Naive thymus-derived CD4-positive, alpha-beta T cell (primary cell): ENCODE data around the gene HSD17B13. TPM values are rescaled to one million over a fixed set of nuclear protein-coding genes. Genes with fewer than 3 reads are reported as not detected.

Source experiments
- ATAC-seq: fragments of 150-1000 bp; cut with Tn5 transposase; 2 replicates; pipeline ENCODE4 v1.10.0; 2021; ENCODE audit warnings: mild to moderate bottlenecking, moderate library complexity
- CTCF ChIA-PET: fragments of 350-600 bp; sonication (Branson Sonifier 250); formaldehyde crosslinking; loops from one replicate; lab custom pipeline; 2021; ENCODE audit warnings: antibody characterized with exemption; lab: Charles Lee
- POLR2A ChIA-PET: fragments of 350-600 bp; sonication (Branson Sonifier 250); formaldehyde crosslinking; loops from one replicate; lab custom pipeline; 2021; ENCODE audit warnings: antibody characterized with exemption, inconsistent platforms; lab: Charles Lee
- DNase-seq, 9 donors: peaks; one replicate each; pipeline versions ENCODE4 v3.0.0 to v3.0.0-alpha.2; 2020 to 2022; ENCODE audit warnings: mixed read lengths in 1 of 9
- H3K27ac ChIP-seq: one replicate; pipeline ENCODE4 v1.7.0; 2013; ENCODE audit warnings: mild to moderate bottlenecking, low read depth, low read length, moderate library complexity
- H3K27me3 ChIP-seq, 2 donors: one replicate each; pipeline ENCODE4 v1.7.0; 2013; ENCODE audit warnings: low read length in 2 of 2, mild to moderate bottlenecking in 2 of 2, moderate library complexity in 2 of 2; ENCODE audit not compliant: control insufficient read depth in 2 of 2, insufficient read depth in 2 of 2
- H3K36me3 ChIP-seq, 3 experiments: 1 replicate in 2 of 3; 2 replicates in 1 of 3; pipeline ENCODE4 v1.7.0; 2013; ENCODE audit warnings: low read length in 3 of 3, mild to moderate bottlenecking in 3 of 3, moderate library complexity in 1 of 3; ENCODE audit not compliant: insufficient read depth in 3 of 3, control insufficient read depth in 2 of 3
- H3K4me1 ChIP-seq, 2 donors: one replicate each; pipeline ENCODE4 v1.7.0; 2013; ENCODE audit warnings: low read length in 2 of 2, mild to moderate bottlenecking in 2 of 2, moderate library complexity in 1 of 2; ENCODE audit not compliant: control insufficient read depth in 2 of 2, insufficient read depth in 2 of 2
- H3K4me3 ChIP-seq: 2 replicates; pipeline ENCODE4 v1.7.0; 2013; ENCODE audit warnings: mild to moderate bottlenecking, low read length
- H3K9me3 ChIP-seq, 3 experiments: 1 replicate in 2 of 3; 2 replicates in 1 of 3; pipeline ENCODE4 v1.7.0; 2013; ENCODE audit warnings: low read length in 3 of 3; ENCODE audit not compliant: control insufficient read depth in 2 of 3
- H3K27ac Mint-ChIP-seq, 9 donors: one replicate each; pipeline ENCODE4 v1.8.0; 2020 to 2022; ENCODE audit warnings: mixed read lengths in 9 of 9, mild to moderate bottlenecking in 8 of 9, moderate library complexity in 5 of 9, inconsistent platforms in 2 of 9
- H3K27me3 Mint-ChIP-seq, 5 donors: one replicate each; pipeline ENCODE4 v1.8.0; 2021 to 2022; ENCODE audit warnings: mixed read lengths in 5 of 5, mild to moderate bottlenecking in 1 of 5
- H3K36me3 Mint-ChIP-seq, 5 donors: one replicate each; pipeline ENCODE4 v1.8.0; 2020 to 2022; ENCODE audit warnings: mixed read lengths in 5 of 5, mild to moderate bottlenecking in 3 of 5, inconsistent platforms in 1 of 5
- H3K4me1 Mint-ChIP-seq, 7 donors: one replicate each; pipeline ENCODE4 v1.8.0; 2020 to 2022; ENCODE audit warnings: mixed read lengths in 7 of 7, mild to moderate bottlenecking in 3 of 7, inconsistent platforms in 1 of 7
- H3K4me3 Mint-ChIP-seq, 10 donors: one replicate each; pipeline ENCODE4 v1.8.0; 2020 to 2022; ENCODE audit warnings: mild to moderate bottlenecking in 10 of 10, mixed read lengths in 10 of 10, moderate library complexity in 6 of 10, inconsistent platforms in 2 of 10
- H3K9me3 Mint-ChIP-seq, 11 donors: one replicate each; pipeline ENCODE4 v1.8.0; 2020 to 2022; ENCODE audit warnings: mixed read lengths in 11 of 11, mild to moderate bottlenecking in 4 of 11, inconsistent platforms in 1 of 11, moderate library complexity in 1 of 11
- intact Hi-C, 2 donors: fragments of 100-400 bp; cut with micrococcal nuclease; formaldehyde crosslinking; loops; one replicate each; pipeline ENCODE4 v1.15.1; 2023
- polyA plus RNA-seq, 2 donors: library from polyadenylated mRNA; unstranded; fragments of 300-500 nt; fragmentation: Illumina TruSeq; gene quantifications; one replicate each; pipeline ENCODE4 v1.2.3, GENCODE V29; 2021
- total RNA-seq, 6 experiments: library from RNA in 5 of 6; stranded (reverse) in 5 of 6; gene quantifications; 1 replicate in 5 of 6; 2 replicates in 1 of 6; pipeline ENCODE4 v1.2.3 and lab custom pipeline; 2021 to 2026

HSD17B13 gene
- total and polyA plus RNA-seq, 7 experiments from 2014 or later: 0.09 to 0.89 (median 0.36) TPM; not detected in 1

DNA sequence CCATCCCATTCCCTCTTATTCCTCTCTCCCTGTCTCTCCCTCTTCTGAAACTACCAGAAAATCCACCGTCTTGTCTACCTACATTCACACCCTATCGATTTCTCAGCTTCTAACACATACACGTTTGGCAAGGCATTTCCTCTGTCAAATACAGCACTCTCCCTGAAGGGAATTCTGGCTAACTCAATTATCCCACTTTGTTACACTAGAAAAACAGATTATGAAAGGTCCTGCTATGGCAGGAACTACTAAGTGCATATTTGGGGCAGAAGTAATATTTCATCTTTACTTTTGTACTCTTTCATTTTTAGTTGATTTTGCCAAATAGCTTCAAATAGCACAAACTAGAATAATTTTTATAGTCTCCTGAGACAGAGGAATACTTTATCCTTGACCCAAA, 55.7 kb downstream of the HSD17B13 start:
- CTCF ChIA-PET: no interaction called here
- no peaks in the 10 kb centered on the region for H3K36me3 ChIP-seq
- intact Hi-C loops: no loop called here
- ATAC-seq: no peak
- no peak overlapping the region for H3K27ac Mint-ChIP-seq
- no peak overlapping the region for H3K4me3 ChIP-seq
- H3K4me3 Mint-ChIP-seq: no peak overlapping the region
- H3K4me1 Mint-ChIP-seq: no peaks in the 10 kb centered on the region
- peaks cover 0 to 3% (median 0%) of the 10 kb centered on the region in 5 donors for H3K36me3 Mint-ChIP-seq
- no peak overlapping the region for H3K27ac ChIP-seq
- H3K27me3 ChIP-seq: no peaks in the 10 kb centered on the region
- POLR2A ChIA-PET: no interaction called here
- H3K4me1 ChIP-seq: no peaks in the 10 kb centered on the region
- no peak for DNase-seq
- H3K9me3 ChIP-seq: no peaks in the 10 kb centered on the region
- peaks cover 0 to 18% (median 9%) of the 10 kb centered on the region in 5 donors for H3K27me3 Mint-ChIP-seq
- H3K9me3 Mint-ChIP-seq: peaks cover 0 to 13% (median 4%) of the 10 kb centered on the region in 11 donors

DNA sequence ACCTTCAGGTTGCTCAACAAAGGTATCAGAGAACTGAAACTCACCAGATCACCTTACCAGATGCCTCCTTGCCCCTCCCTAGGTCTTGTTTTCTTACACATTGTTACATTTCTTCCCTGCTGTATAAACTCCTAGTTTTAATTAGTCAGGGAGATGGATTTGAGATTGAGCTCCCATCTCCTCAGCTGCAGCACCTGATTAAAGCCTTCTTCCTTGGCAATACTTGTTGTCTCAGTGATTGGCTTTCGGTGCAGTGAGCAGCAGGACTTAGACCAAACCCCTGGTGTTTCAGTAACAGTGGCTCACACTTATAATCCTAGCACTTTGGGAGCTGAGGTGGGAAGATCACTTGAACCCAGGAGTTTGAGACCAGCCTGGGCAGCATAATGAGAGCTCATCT, 59.8 kb downstream of the HSD17B13 start:
- ChIA-PET POLR2A (no interaction called here), CTCF (no interaction called here)
- no peaks in the 10 kb centered on the region for H3K9me3 ChIP-seq
- Mint-ChIP-seq H3K4me3 (no peak overlapping the region), H3K4me1 (no peaks in the 10 kb centered on the region), H3K36me3 (peaks cover 0 to 4% (median 0%) of the 10 kb centered on the region in 5 donors), H3K27ac (no peak overlapping the region), H3K9me3 (peaks cover 0 to 13% (median 4%) of the 10 kb centered on the region in 11 donors), H3K27me3 (peaks cover 0 to 16% (median 12%) of the 10 kb centered on the region in 5 donors)
- H3K4me1 ChIP-seq: no peaks in the 10 kb centered on the region
- no peak overlapping the region for H3K4me3 ChIP-seq
- DNase-seq (no peak), ATAC-seq (no peak)
- H3K36me3 ChIP-seq: no peaks in the 10 kb centered on the region
- no peaks in the 10 kb centered on the region for H3K27me3 ChIP-seq
- intact Hi-C loops: no loop called here
- H3K27ac ChIP-seq: no peak overlapping the region

DNA sequence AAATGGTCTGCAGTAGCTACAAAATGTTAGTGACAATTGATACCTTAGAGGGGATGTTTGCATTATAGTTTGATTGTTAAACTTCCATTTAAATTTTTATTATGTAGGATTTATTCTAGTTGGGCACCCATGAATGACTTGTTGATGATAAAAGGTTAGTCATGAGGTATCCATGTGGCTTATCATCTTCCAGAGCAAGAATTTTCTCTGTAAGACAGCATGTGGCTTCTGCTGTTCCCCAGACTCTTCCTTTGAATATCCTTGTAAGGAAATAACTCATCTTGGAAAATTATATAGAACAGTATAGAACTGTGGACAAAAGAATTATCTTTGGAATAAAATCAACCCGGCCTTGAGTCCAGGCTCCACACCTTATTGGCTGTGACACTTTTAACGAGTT, 62.2 kb downstream of the HSD17B13 start:
- H3K27me3 ChIP-seq: no peaks in the 10 kb centered on the region
- H3K9me3 ChIP-seq: no peaks in the 10 kb centered on the region
- H3K4me3 ChIP-seq: no peak overlapping the region
- no peaks in the 10 kb centered on the region for H3K4me1 Mint-ChIP-seq
- H3K4me3 Mint-ChIP-seq: no peak overlapping the region
- ChIA-PET CTCF (no interaction called here), POLR2A (no interaction called here)
- H3K27ac Mint-ChIP-seq: no peak overlapping the region
- ATAC-seq: no peak
- no peaks in the 10 kb centered on the region for H3K4me1 ChIP-seq
- peaks cover 0 to 7% (median 0%) of the 10 kb centered on the region in 5 donors for H3K36me3 Mint-ChIP-seq
- no peaks in the 10 kb centered on the region for H3K36me3 ChIP-seq
- peaks cover 0 to 12% (median 8%) of the 10 kb centered on the region in 5 donors for H3K27me3 Mint-ChIP-seq
- no peak overlapping the region for H3K27ac ChIP-seq
- DNase-seq: no peak
- peaks cover 0 to 19% (median 7%) of the 10 kb centered on the region in 11 donors for H3K9me3 Mint-ChIP-seq
- intact Hi-C loops: no loop called here

DNA sequence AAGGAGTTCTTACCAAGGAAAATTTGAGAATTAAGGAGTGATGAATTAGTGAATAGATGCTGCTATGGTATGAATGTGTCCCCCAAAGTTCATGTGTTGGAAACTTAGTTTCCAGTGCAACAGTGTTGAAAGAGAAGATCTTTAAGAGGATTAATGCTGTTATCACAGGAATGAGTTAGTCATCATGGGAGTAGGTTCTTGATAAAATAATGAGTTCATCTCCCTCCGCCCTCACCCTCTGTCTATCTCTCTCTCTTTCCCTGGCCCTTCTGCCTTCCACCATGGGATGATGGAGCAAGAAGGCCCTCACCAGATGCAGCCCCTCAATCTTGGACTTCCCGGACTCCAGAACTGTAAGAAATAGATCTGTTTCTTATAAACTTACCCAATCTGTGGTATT, 64.0 kb downstream of the HSD17B13 start:
- H3K4me1 Mint-ChIP-seq: no peaks in the 10 kb centered on the region
- no peaks in the 10 kb centered on the region for H3K27me3 ChIP-seq
- no peak overlapping the region for H3K4me3 ChIP-seq
- peaks cover 0 to 17% (median 8%) of the 10 kb centered on the region in 11 donors for H3K9me3 Mint-ChIP-seq
- POLR2A ChIA-PET: no interaction called here
- H3K36me3 ChIP-seq: no peaks in the 10 kb centered on the region
- no peaks in the 10 kb centered on the region for H3K4me1 ChIP-seq
- peaks cover 0 to 8% (median 6%) of the 10 kb centered on the region in 5 donors for H3K27me3 Mint-ChIP-seq
- H3K9me3 ChIP-seq: no peaks in the 10 kb centered on the region
- CTCF ChIA-PET: no interaction called here
- ATAC-seq (no peak), DNase-seq (no peak)
- H3K27ac ChIP-seq: no peak overlapping the region
- no peak overlapping the region for H3K27ac Mint-ChIP-seq
- intact Hi-C loops: no loop called here
- no peak overlapping the region for H3K4me3 Mint-ChIP-seq
- peaks cover 0 to 7% (median 0%) of the 10 kb centered on the region in 5 donors for H3K36me3 Mint-ChIP-seq

DNA sequence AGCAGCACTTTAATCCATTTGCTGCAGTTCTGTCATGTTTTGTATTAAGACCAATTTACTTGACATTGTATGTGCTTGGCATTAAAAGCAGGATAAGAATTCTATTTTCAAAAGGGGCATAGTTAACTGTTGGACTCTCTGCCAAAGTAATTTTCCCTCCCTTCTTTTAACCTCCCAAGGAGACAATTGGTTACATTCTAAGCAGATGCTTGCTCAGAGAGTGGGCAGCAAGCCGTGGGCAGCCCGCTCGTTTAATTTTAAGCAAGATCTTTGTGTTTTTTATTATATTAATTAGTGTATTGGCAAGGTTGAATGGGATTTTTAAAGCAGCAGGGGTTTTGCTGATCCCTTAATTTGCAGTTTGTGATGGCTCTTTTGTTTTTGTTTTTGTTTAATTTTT, 65.2 kb downstream of the HSD17B13 start:
- H3K36me3 ChIP-seq: no peaks in the 10 kb centered on the region
- no peak for ATAC-seq
- POLR2A ChIA-PET: no interaction called here
- Mint-ChIP-seq H3K27ac (no peak overlapping the region), H3K36me3 (peaks cover 0 to 7% (median 0%) of the 10 kb centered on the region in 5 donors), H3K27me3 (peaks cover 0 to 3% (median 0%) of the 10 kb centered on the region in 5 donors), H3K9me3 (peaks cover 0 to 12% (median 4%) of the 10 kb centered on the region in 11 donors), H3K4me3 (no peak overlapping the region), H3K4me1 (no peaks in the 10 kb centered on the region)
- CTCF ChIA-PET: no interaction called here
- H3K27ac ChIP-seq: no peak overlapping the region
- H3K4me3 ChIP-seq: no peak overlapping the region
- intact Hi-C loops: no loop called here
- no peaks in the 10 kb centered on the region for H3K27me3 ChIP-seq
- no peaks in the 10 kb centered on the region for H3K4me1 ChIP-seq
- DNase-seq: no peak
- H3K9me3 ChIP-seq: no peaks in the 10 kb centered on the region

DNA sequence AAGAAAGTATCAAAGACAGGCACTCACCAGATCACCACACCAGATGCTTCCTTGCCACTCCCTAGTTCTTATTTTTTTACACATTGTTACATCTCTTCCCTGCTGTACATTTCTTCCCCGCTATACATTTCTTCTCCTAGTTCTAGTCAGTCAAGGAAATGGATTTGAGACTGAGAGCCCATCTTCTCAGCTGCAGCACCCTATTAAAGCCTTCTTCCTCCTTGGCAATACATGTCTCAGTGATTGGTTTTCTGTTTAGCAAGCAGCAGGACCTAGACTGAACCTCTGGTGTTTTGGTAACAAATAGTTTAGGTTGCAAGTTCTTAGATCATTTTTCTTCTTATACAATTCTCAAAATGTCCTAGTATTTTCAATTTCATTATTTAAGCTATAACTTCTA, 66.9 kb downstream of the HSD17B13 start:
- Mint-ChIP-seq H3K36me3 (peaks cover 0 to 4% (median 0%) of the 10 kb centered on the region in 5 donors), H3K27ac (no peak overlapping the region), H3K27me3 (peaks cover 0 to 3% (median 0%) of the 10 kb centered on the region in 5 donors), H3K4me1 (no peaks in the 10 kb centered on the region), H3K4me3 (no peak overlapping the region), H3K9me3 (peaks cover 0 to 8% (median 4%) of the 10 kb centered on the region in 11 donors)
- DNase-seq (no peak), ATAC-seq (no peak)
- H3K4me1 ChIP-seq: no peaks in the 10 kb centered on the region
- H3K27me3 ChIP-seq: no peaks in the 10 kb centered on the region
- ChIA-PET CTCF (no interaction called here), POLR2A (no interaction called here)
- H3K9me3 ChIP-seq: no peaks in the 10 kb centered on the region
- no peaks in the 10 kb centered on the region for H3K36me3 ChIP-seq
- no peak overlapping the region for H3K4me3 ChIP-seq
- H3K27ac ChIP-seq: no peak overlapping the region
- intact Hi-C loops: no loop called here
